ENCODE measurements around the gene CENPN.

Gene CENPN

GRCh38 chr16:80968386-80969113 is 38.5 kb upstream of the CENPN start:
- no peaks in the 10 kb centered on the region for H3K27me3 Mint-ChIP-seq (ENCODE audit: low read depth)
- no peaks in the 10 kb centered on the region for H3K4me1 Mint-ChIP-seq
- peaks cover 34% of the 10 kb centered on the region for H3K36me3 Mint-ChIP-seq (ENCODE audit: low read depth)
- TF ChIP-seq CTCF (IDR thresholded peaks at IDR 0.05; ENCODE audit: unreplicated experiment in 3 of 3) = no peak
- no peak overlapping the region for H3K4me3 Mint-ChIP-seq
- peak overlapping the region in 2 of 3 experiments; percentile 26 to 79 for H3K27ac Mint-ChIP-seq
- H3K9me3 Mint-ChIP-seq = no peaks in the 10 kb centered on the region

- H3K4me1 Mint-ChIP-seq = no peaks in the 10 kb centered on the region
- no peaks in the 10 kb centered on the region for H3K9me3 Mint-ChIP-seq
- no peak for TF ChIP-seq CTCF (IDR thresholded peaks at IDR 0.05; ENCODE audit: unreplicated experiment in 3 of 3)
- no peak overlapping the region for H3K4me3 Mint-ChIP-seq
- H3K27ac Mint-ChIP-seq = peak overlapping the region in 2 of 3 experiments; percentile 26 to 79
- no peaks in the 10 kb centered on the region for H3K27me3 Mint-ChIP-seq (ENCODE audit: low read depth)
- H3K36me3 Mint-ChIP-seq (ENCODE audit: low read depth) = peaks cover 39% of the 10 kb centered on the region
Observed at GRCh38 chr16:80969114-80969484, 37.9 kb upstream of the CENPN start.

GRCh38 chr16:80971819-80972218 is 35.2 kb upstream of the CENPN start:
- Mint-ChIP-seq H3K27me3 (ENCODE audit: low read depth) (no peaks in the 10 kb centered on the region), H3K4me3 (no peak overlapping the region), H3K4me1 (no peaks in the 10 kb centered on the region), H3K27ac (no peak overlapping the region), H3K9me3 (no peaks in the 10 kb centered on the region), H3K36me3 (ENCODE audit: low read depth) (peaks cover 40% of the 10 kb centered on the region)
- TF ChIP-seq CTCF (IDR thresholded peaks at IDR 0.05; ENCODE audit: unreplicated experiment in 3 of 3) = no peak

GRCh38 chr16:80972611-80973010 is 34.4 kb upstream of the CENPN start:
- no peak for TF ChIP-seq CTCF (IDR thresholded peaks at IDR 0.05; ENCODE audit: unreplicated experiment in 3 of 3)
- Mint-ChIP-seq H3K9me3 (no peaks in the 10 kb centered on the region), H3K36me3 (ENCODE audit: low read depth) (peaks cover 43% of the 10 kb centered on the region)

GRCh38 chr16:80973991-80974390 is 33.0 kb upstream of the CENPN start:
- Mint-ChIP-seq H3K27me3 (ENCODE audit: low read depth) (no peaks in the 10 kb centered on the region), H3K4me3 (no peak overlapping the region), H3K36me3 (ENCODE audit: low read depth) (peaks cover 41% of the 10 kb centered on the region), H3K4me1 (no peaks in the 10 kb centered on the region), H3K9me3 (no peaks in the 10 kb centered on the region), H3K27ac (no peak overlapping the region)
- no peak for TF ChIP-seq CTCF (IDR thresholded peaks at IDR 0.05; ENCODE audit: unreplicated experiment in 3 of 3)

More at GRCh38 chr16:80972611-80973010, 34.4 kb upstream of the CENPN start:
- H3K27ac Mint-ChIP-seq = no peak overlapping the region
- no peaks in the 10 kb centered on the region for H3K27me3 Mint-ChIP-seq (ENCODE audit: low read depth)
- H3K4me1 Mint-ChIP-seq = no peaks in the 10 kb centered on the region
- no peak overlapping the region for H3K4me3 Mint-ChIP-seq

Measured in nephron (organoid).